NCI-H1930 (cell line): ENCODE results near the gene XKR7.
"Not testable (repeated sequence)": the region's sequence is repeated elsewhere in the genome, so short reads cannot be mapped to it uniquely, and the experiment has no call there.

ENCODE experiments used
- DNase-seq, 2 experiments: peaks; one replicate each; lab custom pipeline; 2025; lab: John Stamatoyannopoulos, UW

Gene XKR7

DNA sequence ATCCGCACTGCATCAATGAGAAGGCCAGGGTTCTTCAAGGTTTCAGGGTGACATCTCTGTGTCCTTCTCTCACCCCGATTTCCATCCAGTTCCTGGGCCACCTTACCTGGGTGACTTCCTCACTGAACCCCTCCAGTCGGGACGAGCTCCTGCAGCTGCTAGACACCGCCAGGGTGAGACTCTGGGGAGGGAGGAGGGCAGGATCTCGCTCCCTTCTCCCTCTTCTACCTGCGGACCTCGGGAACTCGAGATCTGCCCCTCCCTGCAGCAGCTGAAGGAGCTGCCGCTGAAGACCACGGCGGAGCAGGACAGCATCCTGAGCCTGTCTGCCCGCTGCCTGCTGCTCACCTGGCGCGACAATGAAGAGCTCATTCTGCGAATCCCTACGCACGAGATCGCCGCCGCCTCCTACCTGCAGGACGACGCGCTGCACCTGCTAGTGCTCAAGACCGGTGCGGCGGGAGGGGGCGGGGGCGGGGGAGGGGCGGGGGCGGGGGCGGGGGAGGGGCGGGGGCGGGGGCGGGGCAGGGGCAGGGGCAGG is 49.8 kb downstream of the XKR7 start:
- DNase-seq, result peak; percentile 90 to 91

GRCh38 chr20:32018269-32019155 is 50.6 kb downstream of the XKR7 start:
- DNase-seq, result peak; percentile 92 to 93

DNA sequence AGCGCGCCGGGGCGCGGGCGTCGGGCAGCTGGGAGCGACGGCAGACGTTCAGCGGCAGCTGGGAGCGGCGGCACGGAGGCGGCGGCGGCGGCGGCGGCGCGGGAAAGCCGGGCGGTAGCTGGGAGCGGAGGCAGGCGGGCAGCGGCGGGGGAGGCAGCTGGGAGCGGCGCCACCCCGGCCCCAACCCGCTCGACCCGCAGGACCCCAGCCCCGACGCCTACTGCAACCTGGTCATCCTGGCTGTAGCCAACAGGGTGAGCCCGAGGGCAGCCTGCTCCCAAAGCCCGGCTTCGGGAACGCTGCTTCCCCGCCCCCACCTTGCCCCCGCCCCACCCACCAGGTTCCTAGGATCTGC is 51.2 kb downstream of the XKR7 start:
- DNase-seq, result peak in 1 of 2 experiments; percentile 60

DNA sequence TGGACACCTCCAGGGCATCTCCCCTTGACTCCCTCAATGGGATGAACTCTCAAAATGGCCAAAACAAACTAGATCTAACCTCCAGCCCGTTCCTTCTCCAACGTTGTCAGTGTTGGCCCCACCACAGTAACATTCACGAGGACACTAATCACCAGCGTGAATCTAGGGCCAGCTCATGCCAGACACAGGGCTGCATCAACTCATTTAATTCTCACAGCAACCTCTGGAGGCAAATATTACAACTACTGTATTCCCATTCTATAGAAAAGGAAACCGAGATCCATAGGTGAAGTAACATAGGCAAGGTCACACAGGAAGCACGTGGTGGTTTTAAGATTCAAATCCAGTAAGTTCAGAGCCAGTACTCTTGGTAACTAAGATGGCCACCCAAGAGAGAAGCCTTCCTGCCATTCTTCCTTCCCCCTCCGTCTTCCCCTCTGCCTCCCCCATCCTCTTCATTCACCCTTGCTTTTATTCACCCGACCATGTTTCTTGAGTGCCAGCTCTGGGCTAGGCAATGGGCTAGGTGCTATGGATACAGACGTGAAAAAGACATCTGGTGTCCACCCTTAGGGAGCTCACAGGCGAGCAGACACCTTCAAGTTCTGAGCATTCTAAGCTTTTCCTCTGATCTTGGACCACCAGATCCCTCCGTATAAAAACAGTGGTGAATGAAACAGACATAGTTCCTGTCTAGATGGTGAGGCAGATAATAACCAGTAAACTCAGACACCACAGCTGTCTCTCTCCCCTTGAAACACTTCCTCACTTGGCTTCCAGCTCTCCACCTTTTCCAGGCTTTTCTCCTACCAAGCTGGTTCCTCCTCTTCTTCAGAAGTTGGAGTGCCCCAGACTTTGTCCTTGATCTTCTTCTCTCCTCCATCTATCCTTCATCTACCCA is 51.9 kb downstream of the XKR7 start:
- DNase-seq, result no peak

- no peak for DNase-seq
These were observed 53.1 kb downstream of the XKR7 start for GRCh38 chr20:32021091-32021490.

DNA sequence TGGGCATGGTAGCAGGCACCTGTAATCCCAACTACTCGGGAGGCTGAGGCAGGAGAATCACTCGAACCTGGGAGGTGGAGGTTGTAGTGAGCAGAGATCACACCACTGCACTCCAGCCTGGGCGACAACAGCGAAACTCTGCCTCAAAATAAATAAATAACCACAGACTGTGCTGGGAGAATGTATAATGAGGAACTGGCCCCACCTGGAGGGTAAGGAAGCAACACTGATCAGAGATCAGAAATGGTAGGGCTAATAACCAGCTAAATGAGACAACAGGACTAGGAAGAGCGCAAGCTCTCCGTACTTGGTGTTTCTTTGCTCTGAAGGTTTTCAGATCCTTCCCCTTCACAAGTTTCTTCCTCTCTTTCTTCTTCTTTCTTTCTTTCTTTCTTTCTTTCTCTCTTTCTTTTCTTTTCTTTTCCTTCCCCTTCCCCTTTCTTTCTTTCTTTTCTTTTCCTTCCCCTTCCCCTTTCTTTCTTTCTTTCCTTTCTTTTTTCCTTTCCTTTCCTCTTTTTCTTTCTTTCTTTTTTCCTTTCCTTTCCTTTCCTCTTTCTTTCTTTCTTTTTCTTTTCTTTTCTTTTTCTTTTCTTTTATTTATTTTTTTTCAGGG is 56.8 kb downstream of the XKR7 start:
- no peak for DNase-seq

DNA sequence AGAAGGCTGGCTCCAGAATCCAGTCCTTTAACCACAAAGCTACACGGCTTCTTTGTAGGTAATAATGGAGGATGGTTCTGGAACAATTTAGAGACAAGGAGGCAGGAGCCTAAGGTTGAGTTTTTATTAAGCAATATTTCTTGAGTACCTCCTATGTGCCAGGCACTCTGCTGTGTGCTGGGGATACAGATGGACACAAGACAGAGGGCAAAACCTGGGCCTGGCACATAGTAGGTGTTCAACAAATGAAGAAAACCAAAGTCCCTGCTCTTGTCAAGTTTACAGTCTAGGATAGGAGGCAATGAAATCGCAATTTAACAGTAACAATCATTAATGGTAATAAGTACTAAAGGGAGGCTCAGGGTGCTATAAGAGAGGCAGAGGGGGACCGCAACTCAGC is 59.7 kb downstream of the XKR7 start:
- no peak for DNase-seq

DNA sequence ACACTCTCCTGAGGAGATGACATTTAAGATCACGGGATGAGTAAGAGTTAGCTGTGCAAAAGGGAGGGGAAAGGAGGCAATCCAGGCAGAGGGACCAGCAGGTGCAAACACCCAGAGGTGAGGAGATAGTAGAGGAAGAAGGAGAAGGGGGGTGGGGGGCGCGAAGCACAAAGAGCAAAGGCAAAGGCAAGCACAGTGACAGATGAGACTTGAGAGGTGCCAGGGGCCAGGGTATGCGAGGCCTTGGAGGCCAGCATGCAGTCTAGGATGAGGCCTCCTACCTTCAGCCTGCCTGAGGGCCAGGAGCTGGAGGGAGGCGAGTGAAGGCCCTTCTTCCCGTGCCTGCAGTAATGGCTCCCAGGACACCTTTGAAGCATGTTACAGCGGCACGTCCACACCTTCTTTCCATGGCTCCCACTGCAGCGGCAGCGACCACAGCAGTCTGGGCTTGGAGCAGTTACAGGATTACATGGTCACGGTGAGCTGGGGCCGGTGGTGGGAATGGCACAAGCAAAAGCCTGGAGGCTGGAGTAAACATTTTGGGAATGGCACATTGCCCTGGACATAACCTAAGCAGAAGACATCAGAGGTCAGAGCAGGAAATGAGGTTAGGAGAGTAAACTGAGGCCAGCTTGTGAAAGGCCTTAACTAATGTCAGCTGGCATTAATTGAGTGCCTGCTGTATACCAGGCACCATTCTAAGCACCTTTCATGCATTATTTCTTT is 60.9 kb downstream of the XKR7 start:
- DNase-seq, result peak; percentile 24 to 35

- no peak for DNase-seq
These were observed 61.6 kb downstream of the XKR7 start for GRCh38 chr20:32029561-32029960.

- peak; percentile 66 to 69 for DNase-seq
These were observed 63.3 kb downstream of the XKR7 start for GRCh38 chr20:32031007-32031958.

DNA sequence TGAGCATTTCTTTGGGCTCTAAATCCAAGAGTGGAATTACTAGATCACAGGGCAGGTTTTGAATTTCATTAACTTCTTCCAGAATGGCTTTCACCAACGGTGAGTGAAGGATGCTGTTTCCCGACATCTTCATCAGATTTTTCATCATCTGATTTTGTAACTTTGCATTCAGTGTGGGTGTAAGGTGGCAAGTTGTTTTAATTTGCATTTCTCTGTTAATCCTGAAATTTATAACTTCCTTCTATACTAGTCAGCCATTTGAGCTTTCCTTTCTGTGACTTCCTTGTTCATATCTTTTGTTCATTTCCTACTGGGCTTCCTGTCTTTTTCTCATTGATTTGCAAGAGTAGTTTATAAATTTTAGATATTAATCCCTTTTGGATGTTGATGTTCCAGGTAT is 65.4 kb downstream of the XKR7 start:
- no peak for DNase-seq

DNA sequence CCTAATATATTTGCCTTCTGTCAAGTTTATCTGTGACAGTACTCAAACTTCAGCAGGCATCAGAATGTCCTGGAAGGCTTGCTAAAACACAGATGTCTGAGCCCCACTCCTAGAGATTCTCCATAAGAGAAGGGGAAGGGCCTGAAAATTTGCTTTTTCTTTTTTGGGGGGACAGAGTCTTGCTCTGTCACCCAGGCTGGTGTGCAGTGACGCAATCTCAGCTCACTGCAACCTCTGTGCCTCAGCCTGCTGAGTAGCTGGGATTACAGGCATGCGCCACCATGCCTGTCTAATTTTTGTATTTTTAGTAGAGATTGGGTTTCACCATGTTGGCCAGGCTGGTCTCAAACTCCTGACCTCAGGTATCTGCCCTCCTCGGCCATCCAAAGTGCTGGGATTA is 65.8 kb downstream of the XKR7 start:
- DNase-seq, result not testable (repeated sequence)

GRCh38 chr20:32034581-32035425 is 66.9 kb downstream of the XKR7 start:
- DNase-seq, result peak in 1 of 2 experiments; percentile 28

- DNase-seq, result no peak
These were observed 67.5 kb downstream of the XKR7 start for GRCh38 chr20:32035426-32035779.

DNA sequence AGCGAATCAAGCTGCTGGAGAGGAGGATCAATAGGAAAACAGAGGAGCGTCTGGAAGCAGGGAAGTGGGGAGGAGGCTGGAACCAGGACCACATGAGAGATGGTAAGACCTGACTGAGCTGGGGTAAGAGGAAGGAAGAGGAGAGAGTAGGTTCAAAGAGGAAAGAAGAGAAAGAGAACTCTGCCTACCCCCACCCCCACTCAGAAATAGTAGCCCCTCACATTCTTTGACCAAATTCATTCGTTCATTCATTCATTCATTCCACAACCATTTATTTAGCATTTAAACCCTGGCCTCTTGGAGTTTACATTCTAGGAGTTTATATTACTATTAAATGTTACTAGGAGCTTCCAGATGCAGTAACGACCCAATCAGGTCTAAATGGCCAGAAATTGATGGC is 68.3 kb downstream of the XKR7 start:
- no peak for DNase-seq

DNA sequence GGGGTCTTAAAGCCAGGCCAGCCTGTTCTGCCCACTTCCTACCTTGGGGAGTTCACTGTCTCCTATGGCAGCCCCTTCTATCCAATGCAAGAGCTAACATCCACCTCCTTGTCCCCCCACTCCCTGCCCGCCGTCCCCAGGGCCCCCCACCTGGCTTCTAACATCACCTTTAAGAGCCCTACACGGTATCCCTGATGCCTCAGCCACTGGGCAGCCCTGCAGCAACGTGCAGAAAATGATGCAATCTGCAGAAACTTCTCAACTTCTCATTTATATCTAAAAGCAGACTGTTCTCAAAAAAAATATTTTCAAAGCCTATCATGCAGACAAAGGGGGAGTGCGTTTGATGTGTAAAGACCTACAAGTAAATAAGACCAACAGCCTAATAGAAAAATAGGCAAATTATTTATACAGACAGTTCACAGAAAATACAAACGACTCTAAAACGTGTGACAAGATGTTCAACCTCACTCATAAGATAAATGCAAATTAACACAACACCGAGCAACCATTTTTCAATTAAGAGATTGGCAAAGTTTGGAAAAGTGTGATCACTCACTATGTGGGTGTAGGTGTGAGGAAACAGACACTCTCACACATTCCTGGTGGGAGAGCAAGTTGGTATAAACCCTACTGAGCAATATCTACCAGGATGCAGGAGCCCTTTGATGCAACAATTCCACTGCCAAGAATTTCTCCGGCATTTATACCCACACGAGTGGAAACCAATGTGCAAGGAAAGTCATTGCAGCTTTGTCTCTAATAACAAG is 69.0 kb downstream of the XKR7 start:
- DNase-seq, result peak in 1 of 2 experiments; percentile 52

GRCh38 chr20:32037929-32038328 is 70.0 kb downstream of the XKR7 start:
- DNase-seq, result no peak

DNA sequence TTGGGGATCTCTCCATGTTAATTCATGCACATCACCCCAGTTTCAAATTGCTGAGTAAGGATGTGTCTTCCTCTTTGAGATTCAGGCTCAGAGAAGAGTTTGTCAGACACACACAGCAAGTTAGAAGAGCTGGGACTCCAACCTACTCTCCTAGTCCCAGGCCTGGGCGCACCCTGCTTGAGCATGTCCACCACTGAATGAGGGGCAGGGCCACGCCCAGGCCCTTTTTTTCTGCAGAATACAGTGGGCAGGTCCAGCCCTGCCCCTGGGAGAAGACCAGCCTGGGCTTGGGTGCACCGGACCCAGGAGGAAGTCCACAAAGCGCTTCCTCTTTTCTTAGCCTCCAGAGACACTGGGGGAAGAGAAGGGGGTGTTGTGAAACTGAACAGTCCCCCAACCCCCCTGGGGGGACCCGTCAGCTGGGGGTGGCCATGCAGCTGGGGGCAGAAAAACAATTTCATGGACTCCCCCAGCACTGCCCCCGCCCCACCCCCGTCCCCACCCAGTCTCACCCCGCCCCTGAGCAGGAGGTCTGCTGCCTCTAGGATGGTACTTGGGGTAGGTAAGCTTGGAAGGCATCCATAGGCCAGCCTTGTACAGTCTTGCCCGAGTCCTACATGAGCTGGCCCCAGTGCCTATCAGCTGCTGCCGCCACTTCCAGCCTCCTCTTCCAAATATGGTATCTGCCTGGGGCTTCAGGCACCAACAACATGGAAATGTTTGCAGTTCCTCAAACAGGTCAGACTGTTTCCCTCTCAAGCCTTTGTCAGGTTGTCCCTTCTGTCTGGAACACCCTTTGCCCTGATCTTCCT is 72.4 kb downstream of the XKR7 start:
- no peak for DNase-seq
